ENCODE results near the gene ZSWIM3.

- TF ChIP-seq CTCF (conservative IDR thresholded peaks at IDR 0.05; ENCODE audit: low read length) (no peak), EZH2phosphoT487 (IDR thresholded peaks at IDR 0.05; ENCODE audit: borderline replicate concordance) (no peak)
Measured at GRCh38 chr20:45888681-45889080, 31.3 kb downstream of the ZSWIM3 start.
